Prostate gland (tissue), 2 donors: ENCODE results near the gene TRAF3IP1. TPM values are rescaled to one million over a fixed set of nuclear protein-coding genes. Genes with fewer than 3 reads are reported as not detected.

Source experiments
- DNase-seq: peaks from one replicate; pipeline ENCODE4 v3.0.0-alpha.2; 2019; ENCODE audit warnings: low spot score
- H3K27ac ChIP-seq, 2 donors: fragments of 200-600 bp; sonication (generic); 2 replicates each; pipeline ENCODE4 v1.5.1; 2017 to 2019
- H3K27me3 ChIP-seq: fragments of 200-600 bp; sonication (generic); replicated peaks from 2 replicates; pipeline ENCODE4 v1.5.1; 2019; ENCODE audit not compliant: insufficient read depth
- H3K36me3 ChIP-seq, 2 donors: fragments of 200-600 bp; sonication (generic); 1 replicate in 1 of 2; 2 replicates in 1 of 2; pipeline versions ENCODE4 v1.5.1 to v1.8.1; 2017 to 2019
- H3K4me1 ChIP-seq: fragments of 200-600 bp; sonication (generic); replicated peaks from 2 replicates; pipeline ENCODE4 v1.5.1; 2019
- H3K4me3 ChIP-seq, 2 donors: fragments of 200-600 bp; sonication (generic); 2 replicates each; pipeline ENCODE4 v1.5.1; 2017 to 2019
- H3K9me3 ChIP-seq: fragments of 200-600 bp; sonication (generic); 2 replicates; pipeline ENCODE4 v1.5.1; 2017
- POLR2A ChIP-seq: fragments of 450-650 bp; IDR thresholded peaks from one replicate; pipeline ENCODE4 v1.6.1; 2016; ENCODE audit warnings: antibody characterized with exemption, mild to moderate bottlenecking
- POLR2AphosphoS5 ChIP-seq: sonication (generic); formaldehyde crosslinking; IDR thresholded peaks from one replicate; pipeline ENCODE4 v1.6.1; 2017; ENCODE audit warnings: antibody characterized with exemption
- WGBS: methylation state at CpG from one replicate; pipeline ENCODE4 v1.1.5; 2018; 5-methylcytosine and 5-hydroxymethylcytosine counted together
- intact Hi-C: fragments of 100-400 bp; cut with DNase I; formaldehyde crosslinking; loops from one replicate; pipeline ENCODE4 v1.14.2; 2022
- total RNA-seq, 2 donors: library from RNA; depleted of rRNA; stranded (reverse); fragments of >200 nt; gene quantifications; one replicate each; pipeline ENCODE4 v1.1.0, GENCODE V29; 2016
- TF ChIP-seq, protein P1 (sequence below), 4 experiments: fragments of 200-600 bp in 2 of 4; fragments of 450-650 bp in 2 of 4; sonication (generic) in 2 of 4; IDR thresholded peaks; 1 replicate in 3 of 4; 2 replicates in 1 of 4; pipeline ENCODE4 v1.5.1; 2016 to 2019; ENCODE audit warnings: antibody characterized with exemption in 4 of 4, mild to moderate bottlenecking in 2 of 4, moderate library complexity in 2 of 4

The TRAF3IP1 gene
- total RNA-seq, 2 donors from 2014 or later: 14.4 to 18.5 TPM

DNA sequence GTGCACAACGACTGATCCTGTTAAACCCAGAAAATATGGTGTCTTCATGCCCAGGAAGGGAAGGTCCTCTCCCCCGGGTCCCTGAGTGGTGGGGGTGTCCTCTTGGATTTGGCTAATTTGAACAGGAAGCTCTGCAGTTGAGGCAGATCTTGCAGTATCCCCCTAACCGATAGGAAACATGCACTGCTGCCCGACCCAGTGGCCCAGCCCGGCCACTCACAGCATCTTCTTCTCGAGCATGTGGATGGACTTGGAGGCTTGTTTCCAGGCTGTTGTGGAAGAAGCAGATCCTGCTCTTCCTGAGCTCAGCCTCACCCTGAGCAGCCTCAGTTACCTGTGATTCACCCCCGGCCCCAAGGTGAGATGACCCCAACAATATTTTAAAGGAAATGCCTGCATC is 60.0 kb downstream of the TRAF3IP1 start:
- H3K27me3 ChIP-seq: no peaks in the 10 kb centered on the region
- intact Hi-C loops: no loop called here
- no peaks in the 10 kb centered on the region for H3K9me3 ChIP-seq
- H3K27ac ChIP-seq: no peak overlapping the region
- no peak for DNase-seq
- H3K4me3 ChIP-seq: no peak overlapping the region
- WGBS: 75% methylated on average over 5 of the region's 7 CpGs
- peaks cover 4% of the 10 kb centered on the region for H3K4me1 ChIP-seq
- TF ChIP-seq, protein P1, sequence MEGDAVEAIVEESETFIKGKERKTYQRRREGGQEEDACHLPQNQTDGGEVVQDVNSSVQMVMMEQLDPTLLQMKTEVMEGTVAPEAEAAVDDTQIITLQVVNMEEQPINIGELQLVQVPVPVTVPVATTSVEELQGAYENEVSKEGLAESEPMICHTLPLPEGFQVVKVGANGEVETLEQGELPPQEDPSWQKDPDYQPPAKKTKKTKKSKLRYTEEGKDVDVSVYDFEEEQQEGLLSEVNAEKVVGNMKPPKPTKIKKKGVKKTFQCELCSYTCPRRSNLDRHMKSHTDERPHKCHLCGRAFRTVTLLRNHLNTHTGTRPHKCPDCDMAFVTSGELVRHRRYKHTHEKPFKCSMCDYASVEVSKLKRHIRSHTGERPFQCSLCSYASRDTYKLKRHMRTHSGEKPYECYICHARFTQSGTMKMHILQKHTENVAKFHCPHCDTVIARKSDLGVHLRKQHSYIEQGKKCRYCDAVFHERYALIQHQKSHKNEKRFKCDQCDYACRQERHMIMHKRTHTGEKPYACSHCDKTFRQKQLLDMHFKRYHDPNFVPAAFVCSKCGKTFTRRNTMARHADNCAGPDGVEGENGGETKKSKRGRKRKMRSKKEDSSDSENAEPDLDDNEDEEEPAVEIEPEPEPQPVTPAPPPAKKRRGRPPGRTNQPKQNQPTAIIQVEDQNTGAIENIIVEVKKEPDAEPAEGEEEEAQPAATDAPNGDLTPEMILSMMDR (IDR thresholded peaks at IDR 0.05): no peak
- TF ChIP-seq POLR2AphosphoS5: no peak
- no peak for TF ChIP-seq POLR2A
- no peaks in the 10 kb centered on the region for H3K36me3 ChIP-seq

DNA sequence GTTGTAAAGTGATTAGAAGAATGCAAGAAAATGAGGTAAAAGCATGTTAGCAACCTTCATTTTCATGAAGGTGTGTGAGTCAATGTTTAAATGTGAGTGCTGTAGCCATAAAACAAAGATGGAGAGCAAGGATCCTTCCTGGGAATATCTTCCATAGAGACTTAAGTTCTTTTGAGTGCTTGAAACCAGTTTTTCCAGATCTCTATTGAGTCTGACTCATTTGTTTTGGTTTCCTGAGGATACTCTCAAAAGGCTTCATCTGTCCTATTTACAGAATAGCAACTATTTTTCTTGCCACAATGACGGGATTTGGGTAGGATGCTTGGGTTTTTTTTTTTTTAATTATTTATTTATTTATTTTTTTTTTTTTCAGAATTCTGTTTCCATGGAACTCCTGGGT is 60.5 kb downstream of the TRAF3IP1 start:
- no peaks in the 10 kb centered on the region for H3K36me3 ChIP-seq
- peaks cover 4% of the 10 kb centered on the region for H3K4me1 ChIP-seq
- H3K9me3 ChIP-seq: no peaks in the 10 kb centered on the region
- H3K4me3 ChIP-seq: no peak overlapping the region
- WGBS: 33% methylated on average over 1 of the region's 1 CpG
- no peak overlapping the region for H3K27ac ChIP-seq
- H3K27me3 ChIP-seq: no peaks in the 10 kb centered on the region
- TF ChIP-seq POLR2A: no peak
- TF ChIP-seq POLR2AphosphoS5: peak; percentile 39
- TF ChIP-seq, protein P1 (IDR thresholded peaks at IDR 0.05): no peak
- intact Hi-C loops: no loop called here
- no peak for DNase-seq

DNA sequence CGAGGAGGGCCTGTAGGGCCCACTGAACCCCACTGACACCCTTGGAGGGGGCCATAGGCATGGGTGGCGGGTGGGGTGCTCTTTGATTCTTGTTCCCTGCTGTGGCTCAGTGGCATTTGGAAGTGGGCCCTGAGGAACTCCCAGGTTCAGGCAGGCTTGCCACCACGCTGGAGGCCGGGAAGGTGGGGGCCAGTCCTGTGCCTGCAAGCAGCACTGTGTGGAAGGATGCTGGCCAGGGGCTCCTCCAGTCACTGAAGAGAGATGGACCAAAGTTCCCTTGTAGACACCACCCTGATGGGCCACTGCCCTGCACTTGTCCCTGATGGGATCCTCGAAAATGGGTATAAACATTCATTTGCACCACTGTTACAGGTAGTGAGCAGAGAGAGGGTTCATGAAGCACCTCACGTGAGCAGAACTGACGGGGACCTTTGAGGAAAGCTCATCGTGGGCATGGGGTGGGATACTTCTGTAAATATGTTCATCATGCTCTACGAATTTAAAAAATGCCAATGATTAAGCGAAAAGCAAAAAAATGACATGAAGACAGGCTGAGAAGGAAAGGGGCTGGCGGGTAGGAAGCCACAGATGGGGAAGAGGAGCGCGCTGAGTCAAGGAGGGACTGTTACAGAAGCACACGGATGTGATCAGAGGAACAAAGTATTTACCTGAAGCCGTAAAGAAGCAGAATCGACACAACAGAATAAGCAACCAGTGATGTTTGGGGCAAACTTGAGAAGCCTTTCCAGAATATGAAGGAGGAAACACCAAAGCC is 61.2 kb downstream of the TRAF3IP1 start:
- Histone ChIP-seq H3K4me1 (peaks cover 4% of the 10 kb centered on the region), H3K27ac (no peak overlapping the region)
- intact Hi-C loops: no loop called here

DNA sequence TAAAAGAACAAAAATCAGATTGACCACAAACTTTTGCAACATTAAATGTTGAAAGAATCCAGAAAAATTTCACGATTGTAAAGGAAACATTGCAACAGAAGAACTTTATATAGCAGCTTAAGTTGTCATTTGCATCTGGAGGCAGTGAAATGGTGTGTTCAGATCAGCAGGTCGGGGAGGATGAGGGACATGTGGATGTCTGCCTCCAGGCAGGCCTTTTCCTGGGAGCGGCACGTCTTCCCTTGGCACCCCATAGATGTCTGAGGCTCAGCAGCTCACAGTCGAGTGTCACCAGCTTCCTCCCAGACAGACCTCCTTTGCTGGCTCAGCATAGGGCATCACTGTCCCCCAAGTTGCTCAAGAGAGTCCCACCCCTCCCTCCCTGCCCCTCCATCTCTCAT is 62.1 kb downstream of the TRAF3IP1 start:
- peaks cover 4% of the 10 kb centered on the region for H3K4me1 ChIP-seq
- no peaks in the 10 kb centered on the region for H3K36me3 ChIP-seq
- H3K9me3 ChIP-seq: no peaks in the 10 kb centered on the region
- TF ChIP-seq POLR2AphosphoS5 (no peak), POLR2A (no peak)
- WGBS: 79% methylated on average over 5 of the region's 5 CpGs
- no peak overlapping the region for H3K27ac ChIP-seq
- H3K27me3 ChIP-seq: no peaks in the 10 kb centered on the region
- no peak for DNase-seq
- H3K4me3 ChIP-seq: no peak overlapping the region
- intact Hi-C loops: no loop called here

More for the DNA sequence above, 61.2 kb downstream of the TRAF3IP1 start:
- Histone ChIP-seq H3K27me3 (no peaks in the 10 kb centered on the region), H3K36me3 (no peaks in the 10 kb centered on the region), H3K4me3 (no peak overlapping the region), H3K9me3 (no peaks in the 10 kb centered on the region)
- TF ChIP-seq POLR2AphosphoS5: no peak
- no peak for TF ChIP-seq POLR2A
- TF ChIP-seq, protein P1 (IDR thresholded peaks at IDR 0.05): no peak
- DNase-seq: no peak
- 93% methylated on average over 16 of the region's 16 CpGs for WGBS

DNA sequence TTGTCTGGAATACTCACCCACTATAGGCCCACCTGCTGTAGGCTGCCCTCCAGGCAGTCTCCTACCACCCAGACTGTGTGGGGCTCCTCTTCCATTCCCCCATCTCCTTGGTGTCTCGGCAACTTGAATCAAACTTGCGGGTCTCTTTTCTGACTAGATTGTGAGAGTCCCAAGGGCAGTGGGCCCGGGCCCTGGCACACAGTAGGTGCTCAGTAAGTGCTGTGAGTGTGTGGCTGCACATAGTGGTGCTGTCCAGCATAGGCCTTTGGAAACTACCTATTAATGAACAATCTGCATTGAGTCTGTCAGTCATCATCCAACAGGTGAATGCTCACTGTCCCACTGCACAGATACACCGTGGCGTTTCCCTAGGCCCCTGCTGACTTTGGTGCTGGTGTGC is 62.8 kb downstream of the TRAF3IP1 start:
- 94% methylated on average over 5 of the region's 5 CpGs for WGBS
- Histone ChIP-seq H3K4me3 (no peak overlapping the region), H3K4me1 (peaks cover 4% of the 10 kb centered on the region), H3K36me3 (no peaks in the 10 kb centered on the region), H3K27ac (no peak overlapping the region), H3K9me3 (no peaks in the 10 kb centered on the region), H3K27me3 (no peaks in the 10 kb centered on the region)
- DNase-seq: no peak
- intact Hi-C loops: no loop called here
- TF ChIP-seq POLR2AphosphoS5 (no peak), POLR2A (no peak)
- TF ChIP-seq, protein P1 (IDR thresholded peaks at IDR 0.05): no peak
